Measurements from ENCODE around the gene CC2D2A.

The CC2D2A gene

GRCh38 chr4:15648600-15648999 lies 178.9 kb downstream of the CC2D2A start:
- DNase-seq (ENCODE audit: low spot score): no peak

GRCh38 chr4:15649914-15650545 lies 180.3 kb downstream of the CC2D2A start:
- DNase-seq (ENCODE audit: low spot score): no peak
